AG09319 (cell line): ENCODE results near the gene PIK3R1.

Source experiments
- DNase-seq: peaks from one replicate; pipeline ENCODE4 v3.0.0-alpha.2; 2010; ENCODE audit warnings: low read depth; ENCODE audit errors: extremely low read depth
- CTCF ChIP-seq: IDR thresholded peaks from 2 replicates; pipeline ENCODE4 v1.5.1; 2011; ENCODE audit warnings: low read depth, mild to moderate bottlenecking, inconsistent platforms, low read length, moderate library complexity

Gene PIK3R1

GRCh38 chr5:68217047-68217355, 1.4 kb downstream of the PIK3R1 start:
- no peak for TF ChIP-seq CTCF
- no peak for DNase-seq

- no peak for DNase-seq
- TF ChIP-seq CTCF, result no peak
These were observed 2.0 kb downstream of the PIK3R1 start for GRCh38 chr5:68217528-68217927.

GRCh38 chr5:68219161-68219816, 3.7 kb downstream of the PIK3R1 start:
- DNase-seq, result no peak

GRCh38 chr5:68220260-68220659, 4.7 kb downstream of the PIK3R1 start:
- no peak for TF ChIP-seq CTCF
- no peak for DNase-seq

More at GRCh38 chr5:68219161-68219816, 3.7 kb downstream of the PIK3R1 start:
- no peak for TF ChIP-seq CTCF

- no peak for TF ChIP-seq CTCF
- no peak for DNase-seq
These were observed 5.4 kb downstream of the PIK3R1 start for GRCh38 chr5:68220914-68221313.

GRCh38 chr5:68221488-68221887, 5.9 kb downstream of the PIK3R1 start:
- no peak for TF ChIP-seq CTCF
- no peak for DNase-seq

- no peak for TF ChIP-seq CTCF
These were observed 6.8 kb downstream of the PIK3R1 start for GRCh38 chr5:68222310-68222709.

More at GRCh38 chr5:68222310-68222709, 6.8 kb downstream of the PIK3R1 start:
- DNase-seq, result no peak
